ENCODE measurements around the gene RNF31.
A peak's percentile ranks its signal among the peaks of the same experiment; 100 is the strongest.

RNF31 gene

DNA sequence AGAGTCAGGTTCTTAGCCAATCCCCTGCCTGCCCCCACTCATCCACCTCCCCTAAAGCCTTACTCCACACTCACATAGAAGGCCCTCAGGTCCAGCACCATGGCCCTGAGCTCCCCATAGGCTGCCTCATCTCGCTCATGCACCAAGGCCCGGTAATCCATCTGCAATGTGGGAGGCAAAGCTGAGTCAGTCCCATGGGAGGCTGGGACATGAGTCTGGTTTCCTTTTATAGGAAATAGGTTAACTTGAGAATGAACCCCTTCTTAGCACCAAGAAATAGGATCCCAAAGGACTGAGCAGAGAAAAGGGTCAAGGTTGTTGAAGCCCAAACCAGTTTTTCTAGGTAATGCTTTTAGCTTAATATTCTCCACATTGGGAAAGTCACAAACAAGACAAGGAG is 3.8 kb upstream of the RNF31 start:
- no peak overlapping the region for H2AFZ ChIP-seq (ENCODE audit: low read length)
- no peaks in the 10 kb centered on the region for H3K27me3 ChIP-seq (ENCODE audit: control insufficient read depth in 3 of 3, insufficient read depth in 3 of 3, low read depth in 1 of 3, low read length in 3 of 3)
- H2BK120ac ChIP-seq (ENCODE audit: low read depth, low read length), result no peak overlapping the region
- H3K4me2 ChIP-seq (ENCODE audit: insufficient read depth, low read length, poor library complexity, severe bottlenecking), result no peak overlapping the region
- H3K14ac ChIP-seq (ENCODE audit: low read length), result no peak overlapping the region
- no CpG with 5 or more reads among the region's 2 CpGs for WGBS, 2 donors (ENCODE audit: extremely low coverage in 2 of 2, insufficient read length in 2 of 2, insufficient replicate concordance in 1 of 2)
- H3K23ac ChIP-seq (ENCODE audit: low read depth, low read length, poor library complexity), result no peak overlapping the region
- H3K4me3 ChIP-seq (ENCODE audit: low read length in 2 of 2), result no peak overlapping the region
- no peak overlapping the region for H3K9ac ChIP-seq (ENCODE audit: low read depth, low read length, poor library complexity)
- DNase-seq (ENCODE audit: low spot score), result no peak
- H3K36me3 ChIP-seq (replicated peaks in 1 of 2; ENCODE audit: control insufficient read depth in 2 of 2, insufficient read depth in 2 of 2, low read length in 2 of 2), result peaks cover 17 to 44% of the 10 kb centered on the region in 2 donors
- H3K4me1 ChIP-seq (ENCODE audit: control insufficient read depth in 2 of 2, insufficient read depth in 1 of 2, low read depth in 1 of 2, low read length in 2 of 2), result peaks cover 12 to 19% of the 10 kb centered on the region in 2 donors
- H3K27ac ChIP-seq (replicated peaks; ENCODE audit: low read length), result no peak overlapping the region
- H3K79me1 ChIP-seq (ENCODE audit: low read depth, low read length), result peaks cover 16% of the 10 kb centered on the region
- no peak overlapping the region for H4K8ac ChIP-seq (ENCODE audit: low read depth, low read length)
- H4K91ac ChIP-seq (ENCODE audit: low read depth, low read length, poor library complexity), result no peak overlapping the region
- H2BK15ac ChIP-seq (ENCODE audit: low read length), result no peak overlapping the region
- no peak overlapping the region for H2BK12ac ChIP-seq (ENCODE audit: low read length)
- no peak overlapping the region for H2AK5ac ChIP-seq (ENCODE audit: low read depth, low read length)
- H2BK5ac ChIP-seq (ENCODE audit: low read length), result no peak overlapping the region
- no peak overlapping the region for H3K18ac ChIP-seq (ENCODE audit: low read length)
- no peak overlapping the region for H3K4ac ChIP-seq (ENCODE audit: low read length)
- no peaks in the 10 kb centered on the region for H3K9me3 ChIP-seq (replicated peaks in 1 of 2; ENCODE audit: control insufficient read depth in 2 of 2, insufficient read depth in 1 of 2, low read depth in 1 of 2, low read length in 2 of 2)

DNA sequence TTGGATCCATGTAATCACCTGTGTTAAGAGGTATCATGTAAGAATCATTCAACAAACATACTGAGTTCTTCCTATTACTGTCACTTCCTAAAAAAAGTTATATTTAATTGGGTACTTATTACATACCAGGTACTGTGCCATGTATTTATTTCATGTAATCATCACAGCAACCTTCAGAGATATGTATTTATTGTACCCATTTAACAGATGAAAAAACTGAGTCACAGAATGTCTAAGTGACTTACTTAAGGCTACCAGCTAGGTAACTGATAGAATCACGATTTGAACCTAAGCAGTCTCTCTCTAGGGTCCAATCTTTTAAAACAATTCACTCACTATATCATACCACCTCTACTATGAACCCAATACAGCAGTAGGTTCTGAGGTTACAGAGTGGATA is 2.8 kb upstream of the RNF31 start:
- Histone ChIP-seq H2BK120ac (ENCODE audit: low read depth, low read length) (no peak overlapping the region), H3K14ac (ENCODE audit: low read length) (no peak overlapping the region)
- no peak for DNase-seq (ENCODE audit: low spot score)

DNA sequence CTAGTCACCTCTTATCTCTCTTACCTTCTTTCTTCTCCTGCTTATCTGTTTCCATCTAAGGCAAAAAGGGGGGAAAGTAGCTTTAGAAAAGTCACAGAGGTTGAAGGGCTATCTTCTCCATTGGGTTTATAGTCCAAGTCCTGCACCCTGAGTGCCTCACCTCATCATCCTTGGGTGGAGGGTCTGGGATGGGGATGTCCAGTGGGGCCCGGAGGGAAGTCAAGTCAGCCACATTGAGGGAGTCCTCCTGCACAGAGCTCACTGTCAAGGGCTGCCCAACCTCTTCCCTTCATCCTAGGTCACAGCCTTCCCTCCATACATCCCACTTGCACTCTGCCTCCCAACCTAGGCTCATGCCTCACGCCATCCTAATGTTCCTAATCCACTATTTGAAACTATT is 2.1 kb upstream of the RNF31 start:
- H3K9me3 ChIP-seq (replicated peaks in 1 of 2; ENCODE audit: control insufficient read depth in 2 of 2, insufficient read depth in 1 of 2, low read depth in 1 of 2, low read length in 2 of 2), result no peaks in the 10 kb centered on the region
- H2BK12ac ChIP-seq (ENCODE audit: low read length), result no peak overlapping the region
- no peak overlapping the region for H3K23ac ChIP-seq (ENCODE audit: low read depth, low read length, poor library complexity)
- no peak overlapping the region for H4K8ac ChIP-seq (ENCODE audit: low read depth, low read length)
- no peak overlapping the region for H3K4me2 ChIP-seq (ENCODE audit: insufficient read depth, low read length, poor library complexity, severe bottlenecking)
- H3K27me3 ChIP-seq (ENCODE audit: control insufficient read depth in 3 of 3, insufficient read depth in 3 of 3, low read depth in 1 of 3, low read length in 3 of 3), result no peaks in the 10 kb centered on the region
- no peak overlapping the region for H3K4ac ChIP-seq (ENCODE audit: low read length)
- peaks cover 10 to 17% of the 10 kb centered on the region in 2 donors for H3K4me1 ChIP-seq (ENCODE audit: control insufficient read depth in 2 of 2, insufficient read depth in 1 of 2, low read depth in 1 of 2, low read length in 2 of 2)
- H3K9ac ChIP-seq (ENCODE audit: low read depth, low read length, poor library complexity), result no peak overlapping the region
- peaks cover 18 to 44% of the 10 kb centered on the region in 2 donors for H3K36me3 ChIP-seq (replicated peaks in 1 of 2; ENCODE audit: control insufficient read depth in 2 of 2, insufficient read depth in 2 of 2, low read length in 2 of 2)
- peak overlapping the region; percentile 27 to 96 for H3K4me3 ChIP-seq (ENCODE audit: low read length in 2 of 2)
- no peak overlapping the region for H4K91ac ChIP-seq (ENCODE audit: low read depth, low read length, poor library complexity)
- H3K14ac ChIP-seq (ENCODE audit: low read length), result no peak overlapping the region
- H3K79me1 ChIP-seq (ENCODE audit: low read depth, low read length), result peaks cover 18% of the 10 kb centered on the region
- H3K27ac ChIP-seq (replicated peaks; ENCODE audit: low read length), result no peak overlapping the region
- no peak for DNase-seq (ENCODE audit: low spot score)
- H2BK15ac ChIP-seq (ENCODE audit: low read length), result no peak overlapping the region
- H2AFZ ChIP-seq (ENCODE audit: low read length), result no peak overlapping the region
- no peak overlapping the region for H2BK120ac ChIP-seq (ENCODE audit: low read depth, low read length)
- no peak overlapping the region for H2BK5ac ChIP-seq (ENCODE audit: low read length)
- WGBS, 2 donors (ENCODE audit: extremely low coverage in 2 of 2, insufficient read length in 2 of 2, insufficient replicate concordance in 1 of 2), result no CpG with 5 or more reads among the region's 2 CpGs
- peak overlapping the region; percentile 38 for H2AK5ac ChIP-seq (ENCODE audit: low read depth, low read length)
- no peak overlapping the region for H3K18ac ChIP-seq (ENCODE audit: low read length)

More for the DNA sequence above, 2.8 kb upstream of the RNF31 start:
- no peak overlapping the region for H3K4ac ChIP-seq (ENCODE audit: low read length)
- H3K4me3 ChIP-seq (ENCODE audit: low read length in 2 of 2), result no peak overlapping the region
- H3K27me3 ChIP-seq (ENCODE audit: control insufficient read depth in 3 of 3, insufficient read depth in 3 of 3, low read depth in 1 of 3, low read length in 3 of 3), result no peaks in the 10 kb centered on the region
- peaks cover 16% of the 10 kb centered on the region for H3K79me1 ChIP-seq (ENCODE audit: low read depth, low read length)
- no peak overlapping the region for H4K91ac ChIP-seq (ENCODE audit: low read depth, low read length, poor library complexity)
- no peak overlapping the region for H3K4me2 ChIP-seq (ENCODE audit: insufficient read depth, low read length, poor library complexity, severe bottlenecking)
- H3K23ac ChIP-seq (ENCODE audit: low read depth, low read length, poor library complexity), result no peak overlapping the region
- H4K8ac ChIP-seq (ENCODE audit: low read depth, low read length), result no peak overlapping the region
- H3K4me1 ChIP-seq (ENCODE audit: control insufficient read depth in 2 of 2, insufficient read depth in 1 of 2, low read depth in 1 of 2, low read length in 2 of 2), result peaks cover 12 to 19% of the 10 kb centered on the region in 2 donors
- no peaks in the 10 kb centered on the region for H3K9me3 ChIP-seq (replicated peaks in 1 of 2; ENCODE audit: control insufficient read depth in 2 of 2, insufficient read depth in 1 of 2, low read depth in 1 of 2, low read length in 2 of 2)
- no peak overlapping the region for H2AK5ac ChIP-seq (ENCODE audit: low read depth, low read length)
- no peak overlapping the region for H3K18ac ChIP-seq (ENCODE audit: low read length)
- no peak overlapping the region for H2AFZ ChIP-seq (ENCODE audit: low read length)
- WGBS, 2 donors (ENCODE audit: extremely low coverage in 2 of 2, insufficient read length in 2 of 2, insufficient replicate concordance in 1 of 2), result no CpG with 5 or more reads among the region's 1 CpG
- no peak overlapping the region for H2BK12ac ChIP-seq (ENCODE audit: low read length)
- no peak overlapping the region for H3K9ac ChIP-seq (ENCODE audit: low read depth, low read length, poor library complexity)
- H2BK5ac ChIP-seq (ENCODE audit: low read length), result no peak overlapping the region
- no peak overlapping the region for H3K27ac ChIP-seq (replicated peaks; ENCODE audit: low read length)
- no peak overlapping the region for H2BK15ac ChIP-seq (ENCODE audit: low read length)
- H3K36me3 ChIP-seq (replicated peaks in 1 of 2; ENCODE audit: control insufficient read depth in 2 of 2, insufficient read depth in 2 of 2, low read length in 2 of 2), result peaks cover 12 to 43% of the 10 kb centered on the region in 2 donors

DNA sequence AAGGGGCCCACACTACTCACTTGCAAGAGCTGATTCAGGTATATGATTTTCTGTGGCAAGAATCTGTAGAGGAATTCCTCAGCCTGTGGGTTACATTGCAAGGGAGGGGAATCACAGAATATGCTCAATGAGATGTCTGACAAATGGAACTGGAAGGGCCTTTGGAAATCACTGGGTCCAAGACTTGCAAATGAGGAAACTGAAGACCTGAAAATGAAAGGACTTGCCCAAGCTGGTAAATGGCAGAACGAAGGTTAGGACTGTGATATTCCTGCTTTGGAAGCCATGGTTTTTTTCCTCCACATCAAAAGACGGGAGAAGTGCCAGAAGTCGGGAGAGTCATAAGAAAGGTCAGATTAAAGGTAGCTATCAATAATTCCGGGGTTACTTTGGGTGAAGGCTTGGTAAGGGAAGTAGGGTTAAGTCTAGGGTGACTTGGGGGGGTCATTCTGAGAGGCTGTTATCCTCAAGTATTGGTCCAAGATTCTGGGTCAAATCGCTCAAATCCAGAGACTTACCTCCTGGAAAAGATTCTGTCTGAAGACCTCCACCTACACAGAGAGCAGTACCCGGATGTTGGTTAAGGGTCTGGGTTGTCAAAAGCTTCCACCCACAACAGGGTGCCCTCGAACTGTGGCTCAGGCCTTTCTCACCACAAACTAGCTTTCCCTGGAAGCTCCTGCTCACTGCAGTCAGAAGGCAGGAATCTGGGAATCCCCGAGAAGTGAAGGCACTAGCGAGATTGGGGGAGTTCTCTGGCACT is 1.4 kb upstream of the RNF31 start:
- WGBS, 2 donors (ENCODE audit: extremely low coverage in 2 of 2, insufficient read length in 2 of 2, insufficient replicate concordance in 1 of 2), result no CpG with 5 or more reads among the region's 9 CpGs
- no peaks in the 10 kb centered on the region for H3K9me3 ChIP-seq (replicated peaks in 1 of 2; ENCODE audit: control insufficient read depth in 2 of 2, insufficient read depth in 1 of 2, low read depth in 1 of 2, low read length in 2 of 2)
- H3K14ac ChIP-seq (ENCODE audit: low read length), result peak overlapping the region; percentile 91
- no peak overlapping the region for H4K8ac ChIP-seq (ENCODE audit: low read depth, low read length)
- peak overlapping the region; percentile 83 for H2BK5ac ChIP-seq (ENCODE audit: low read length)
- H2BK15ac ChIP-seq (ENCODE audit: low read length), result peak overlapping the region; percentile 37
- peaks cover 25 to 50% of the 10 kb centered on the region in 2 donors for H3K36me3 ChIP-seq (replicated peaks in 1 of 2; ENCODE audit: control insufficient read depth in 2 of 2, insufficient read depth in 2 of 2, low read length in 2 of 2)
- H2AFZ ChIP-seq (ENCODE audit: low read length), result peak overlapping the region; percentile 88
- H3K4me1 ChIP-seq (ENCODE audit: control insufficient read depth in 2 of 2, insufficient read depth in 1 of 2, low read depth in 1 of 2, low read length in 2 of 2), result peaks cover 10 to 17% of the 10 kb centered on the region in 2 donors
- H3K4me2 ChIP-seq (ENCODE audit: insufficient read depth, low read length, poor library complexity, severe bottlenecking), result peak overlapping the region; percentile 76
- H3K27ac ChIP-seq (replicated peaks; ENCODE audit: low read length), result peak overlapping the region; percentile 56
- no peak overlapping the region for H4K91ac ChIP-seq (ENCODE audit: low read depth, low read length, poor library complexity)
- no peak overlapping the region for H3K23ac ChIP-seq (ENCODE audit: low read depth, low read length, poor library complexity)
- peak overlapping the region; percentile 38 for H2AK5ac ChIP-seq (ENCODE audit: low read depth, low read length)
- no peak overlapping the region for H3K4ac ChIP-seq (ENCODE audit: low read length)
- H3K4me3 ChIP-seq (ENCODE audit: low read length in 2 of 2), result peak overlapping the region; percentile 81 to 96
- H2BK12ac ChIP-seq (ENCODE audit: low read length), result no peak overlapping the region
- H3K18ac ChIP-seq (ENCODE audit: low read length), result peak overlapping the region; percentile 86
- H2BK120ac ChIP-seq (ENCODE audit: low read depth, low read length), result no peak overlapping the region
- H3K27me3 ChIP-seq (ENCODE audit: control insufficient read depth in 3 of 3, insufficient read depth in 3 of 3, low read depth in 1 of 3, low read length in 3 of 3), result no peaks in the 10 kb centered on the region
- peaks cover 17% of the 10 kb centered on the region for H3K79me1 ChIP-seq (ENCODE audit: low read depth, low read length)
- no peak for DNase-seq (ENCODE audit: low spot score)
- peak overlapping the region; percentile 95 for H3K9ac ChIP-seq (ENCODE audit: low read depth, low read length, poor library complexity)

Measured in neuronal stem cell (in vitro differentiated cells).